HG03575 (cell line): Measurements from ENCODE around the gene KISS1R.

ENCODE experiments used
- ATAC-seq: cut with Tn5 transposase; IDR thresholded peaks from one replicate; pipeline ENCODE4 v1.9.1; 2021; ENCODE audit not compliant: unreplicated experiment, insufficient number of reproducible peaks, low FRiP score; ENCODE audit errors: extremely low read depth

KISS1R gene

GRCh38 chr19:896999-897398 is 20.1 kb upstream of the KISS1R start:
- ATAC-seq, result no peak

- no peak for ATAC-seq
Measured at GRCh38 chr19:897442-898039, 19.6 kb upstream of the KISS1R start.

GRCh38 chr19:898663-899062 is 18.5 kb upstream of the KISS1R start:
- no peak for ATAC-seq

- ATAC-seq, result no peak
Measured at GRCh38 chr19:899336-900042, 17.6 kb upstream of the KISS1R start.

- no peak for ATAC-seq
Measured at GRCh38 chr19:900043-900301, 17.2 kb upstream of the KISS1R start.

GRCh38 chr19:900302-901111 is 16.6 kb upstream of the KISS1R start:
- ATAC-seq, result no peak

GRCh38 chr19:901216-902092 is 15.7 kb upstream of the KISS1R start:
- no peak for ATAC-seq

- no peak for ATAC-seq
Measured at GRCh38 chr19:902093-902370, 15.1 kb upstream of the KISS1R start.

GRCh38 chr19:902446-903226 is 14.5 kb upstream of the KISS1R start:
- no peak for ATAC-seq

GRCh38 chr19:903266-903797 is 13.8 kb upstream of the KISS1R start:
- no peak for ATAC-seq

- no peak for ATAC-seq
Measured at GRCh38 chr19:904545-904944, 12.6 kb upstream of the KISS1R start.

- ATAC-seq, result no peak
Measured at GRCh38 chr19:906480-906879, 10.7 kb upstream of the KISS1R start.

GRCh38 chr19:907183-907853 is 9.8 kb upstream of the KISS1R start:
- ATAC-seq, result no peak

GRCh38 chr19:911197-912033 is 5.7 kb upstream of the KISS1R start:
- ATAC-seq, result no peak

GRCh38 chr19:912181-913079 is 4.7 kb upstream of the KISS1R start:
- no peak for ATAC-seq

GRCh38 chr19:913080-913748 is 3.9 kb upstream of the KISS1R start, which contains the start of gene R3HDM4:
R3HDM4 (minus strand) TSS chr19:913219; CDS start chr19:913157, 62 bp downstream.
- no peak for ATAC-seq
